GM12878 (cell line): ENCODE results near the gene ADORA2B. TPM values are rescaled to one million over a fixed set of nuclear protein-coding genes. Genes with fewer than 3 reads are reported as not detected.
A peak's percentile ranks its signal among the peaks of the same experiment; 100 is the strongest.

Experiments used
- ATAC-seq: fragments of 200-7000 bp; cut with Tn5 transposase; 3 replicates; pipeline ENCODE4 v1.9.1; 2020; ENCODE audit warnings: mild to moderate bottlenecking, moderate library complexity
- BruUV-seq: library from RNA; stranded (reverse); fragments of 400-500 nt; replicated peaks from 2 replicates; lab custom pipeline; 2021; lab: Mats Ljungman, UMichigan
- CTCF ChIA-PET: fragments of 300-600 bp; sonication (Branson Sonifier 250); formaldehyde crosslinking; extraction: SDS; loops from one replicate; lab custom pipeline; 2021; ENCODE audit warnings: inconsistent platforms; lab: Yijun Ruan, JAX
- POLR2A ChIA-PET: fragments of 350-600 bp; formaldehyde crosslinking; extraction: SDS; loops from one replicate; lab custom pipeline; 2021; ENCODE audit warnings: inconsistent platforms; lab: Charles Lee
- RAD21 ChIA-PET: fragments of 300-600 bp; sonication (Branson Sonifier 250); formaldehyde crosslinking; loops from one replicate; lab custom pipeline; 2023; ENCODE audit warnings: antibody characterized with exemption; ENCODE audit not compliant: unreplicated experiment; lab: Charles Lee
- SMC1A ChIA-PET: fragments of 300-600 bp; sonication (Branson Sonifier 250); formaldehyde crosslinking; loops from one replicate; lab custom pipeline; 2023; ENCODE audit not compliant: unreplicated experiment, uncharacterized antibody; lab: Charles Lee
- DNase-seq: peaks from one replicate; pipeline ENCODE4 v3.0.0-alpha.2; 2011; ENCODE audit warnings: low read depth, low spot score
- FAIRE-seq: peaks from 3 replicates; lab custom pipeline; 2011; peaks lifted over from hg19 to GRCh38; lab: Jason Lieb, UNC
- H2AFZ ChIP-seq: 2 replicates; pipeline ENCODE4 v1.6.0; 2011; ENCODE audit warnings: low read depth, low read length, control low read depth; ENCODE audit not compliant: control insufficient read depth
- H3K27ac ChIP-seq: 2 replicates; pipeline ENCODE4 v1.5.1; 2011; ENCODE audit warnings: control low read depth; ENCODE audit not compliant: control insufficient read depth, insufficient read depth
- H3K27me3 ChIP-seq, 2 experiments: replicated peaks in 1 of 2; 2 replicates each; pipeline versions ENCODE4 v1.6.0 to v1.6.1; 2011; ENCODE audit warnings: low read length in 1 of 2; ENCODE audit not compliant: control insufficient read depth in 2 of 2, insufficient read depth in 2 of 2
- H3K36me3 ChIP-seq, 2 experiments: 2 replicates each; pipeline ENCODE4 v1.5.1; 2011; ENCODE audit warnings: low read length in 1 of 2; ENCODE audit not compliant: control insufficient read depth in 2 of 2, insufficient read depth in 2 of 2
- H3K4me1 ChIP-seq: 2 replicates; pipeline ENCODE4 v1.6.1; 2011; ENCODE audit warnings: mild to moderate bottlenecking, low read length, moderate library complexity, mixed read lengths; ENCODE audit not compliant: control insufficient read depth, insufficient read depth
- H3K4me2 ChIP-seq: 2 replicates; pipeline ENCODE4 v1.6.0; 2011; ENCODE audit warnings: control low read depth; ENCODE audit not compliant: control insufficient read depth, insufficient read depth
- H3K4me3 ChIP-seq: fragments of 200-600 bp; sonication (generic); 2 replicates; pipeline ENCODE4 v1.5.1; 2016
- H3K79me2 ChIP-seq: 2 replicates; pipeline ENCODE4 v1.6.0; 2011; ENCODE audit warnings: low read length; ENCODE audit not compliant: control insufficient read depth, insufficient read depth
- H3K9ac ChIP-seq: 2 replicates; pipeline ENCODE4 v1.8.0; 2011; ENCODE audit warnings: low read length, control low read depth, mixed read lengths; ENCODE audit not compliant: control insufficient read depth, insufficient read depth
- H3K9me3 ChIP-seq: replicated peaks from 3 replicates; pipeline ENCODE4 v1.5.1; 2011; ENCODE audit warnings: mild to moderate bottlenecking, low read length; ENCODE audit not compliant: control insufficient read depth, insufficient read depth
- H4K20me1 ChIP-seq: 2 replicates; pipeline ENCODE4 v1.6.0; 2011; ENCODE audit not compliant: control insufficient read depth, insufficient read depth
- CEBPB ChIP-seq, 2 experiments: fragments of 150-350 bp in 1 of 2; IDR thresholded peaks; 2 replicates each; pipeline ENCODE4 v1.6.1; 2012 to 2014; ENCODE audit warnings: low read depth in 2 of 2, low read length in 2 of 2, borderline replicate concordance in 1 of 2, inconsistent platforms in 1 of 2
- EP300 ChIP-seq, 2 experiments: fragments of 150-350 bp in 1 of 2; IDR thresholded peaks; 2 replicates each; pipeline ENCODE4 v1.6.1; 2011 to 2012; ENCODE audit warnings: low read depth in 2 of 2, low read length in 2 of 2, borderline replicate concordance in 1 of 2, improper control_type of control experiment in 1 of 2, inconsistent platforms in 1 of 2; ENCODE audit not compliant: control insufficient read depth in 1 of 2
- LARP7 ChIP-seq: fragments of 450-650 bp; IDR thresholded peaks from 2 replicates; pipeline ENCODE4 v1.6.1; 2017; ENCODE audit warnings: mild to moderate bottlenecking
- RELB ChIP-seq: fragments of 450-650 bp; IDR thresholded peaks from 2 replicates; pipeline ENCODE4 v1.6.1; 2017; ENCODE audit warnings: low read depth, mild to moderate bottlenecking, moderate library complexity
- SMC3 ChIP-seq: IDR thresholded peaks from 2 replicates; pipeline ENCODE4 v1.6.1; 2011; ENCODE audit warnings: low read length, improper control_type of control experiment, borderline replicate concordance
- USF1 ChIP-seq: IDR thresholded peaks from 2 replicates; pipeline ENCODE4 v1.6.1; 2011; ENCODE audit warnings: borderline replicate concordance, low read depth, mild to moderate bottlenecking, moderate library complexity, mixed read lengths, low read length; ENCODE audit not compliant: insufficient read depth; ENCODE audit errors: extremely low read length
- WGBS: methylation state at CpG from one replicate; pipeline ENCODE4 v1.1.6; 2016; ENCODE audit warnings: low lambda C conversion rate; ENCODE audit not compliant: insufficient replicate concordance, insufficient coverage; ENCODE audit errors: missing lambda C conversion rate; 5-methylcytosine and 5-hydroxymethylcytosine counted together
- in situ Hi-C: fragments of 300-500 bp; cut with MboI; formaldehyde crosslinking; loops from 9 replicates; pipeline ENCODE4 v1.14.3; 2018; ENCODE audit warnings: mixed read lengths
- intact Hi-C: fragments of 100-400 bp; cut with micrococcal nuclease; formaldehyde crosslinking; loops from one replicate; pipeline ENCODE4 v1.14.2; 2022; ENCODE audit not compliant: unreplicated experiment
- polyA plus RNA-seq, 11 experiments: library from polyadenylated mRNA; depleted of rRNA in 4 of 11; unstranded in 6 of 11; stranded (reverse) in 5 of 11; fragments of >200 nt; fragmentation: Nextera tagmentation in 4 of 11; fragmentation: Illumina TruSeq in 1 of 11; extraction: Ambion mirVana in 4 of 11; extraction: Trizol in 1 of 11; gene quantifications; 1 replicate in 1 of 11; 2 replicates in 10 of 11; pipeline versions ENCODE4 v1.2.1 to v1.2.3, GENCODE V29; 2011 to 2016; ENCODE audit warnings: inconsistent platforms in 2 of 11, missing spikeins in 2 of 11, low read depth in 1 of 11
- total RNA-seq, 4 experiments: library from RNA; depleted of rRNA in 3 of 4; stranded (reverse); fragments of >200 nt in 3 of 4; fragmentation: Illumina TruSeq in 1 of 4; extraction: Trizol in 1 of 4; gene quantifications; 2 replicates each; pipeline versions ENCODE4 v1.2.1 to v1.2.3, GENCODE V29; 2013 to 2021

Gene ADORA2B
- total and polyA plus RNA-seq, 10 of the 15 experiments (the other 5 are each of a cell fraction or from before 2014, with no cell fraction given), result 0.05 to 0.42 (median 0.17) TPM

- TF ChIP-seq RELB, result no peak
- TF ChIP-seq EP300 (IDR thresholded peaks at IDR 0.05; ENCODE audit: borderline replicate concordance in 1 of 2, control insufficient read depth in 1 of 2, low read depth in 2 of 2, low read length in 2 of 2), result no peak
- TF ChIP-seq SMC3, result no peak
- TF ChIP-seq USF1, result no peak
- TF ChIP-seq, all 136 proteins: peak for 0
Measured at GRCh38 chr17:15981646-15982580, 37.0 kb downstream of the ADORA2B start (continued).

GRCh38 chr17:15996322-15996721, 51.4 kb downstream of the ADORA2B start:
- RAD21 ChIA-PET, result interaction anchor here (0.6 to 1.3 kb wide), 2 partner anchors 26 to 1047 kb away, joined by 3 read pairs; no protein-coding TSS in a partner anchor
- Histone ChIP-seq H3K4me2 (no peak overlapping the region), H2AFZ (no peak overlapping the region), H4K20me1 (no peaks in the 10 kb centered on the region), H3K4me3 (no peak overlapping the region), H3K4me1 (peaks cover 11% of the 10 kb centered on the region; the same call in 1 of the 2 replicates), H3K79me2 (peaks cover 14% of the 10 kb centered on the region), H3K9me3 (no peaks in the 10 kb centered on the region; the same call in 2 of the 3 replicates), H3K36me3 (no peaks in the 10 kb centered on the region), H3K27ac (no peak overlapping the region), H3K27me3 (no peaks in the 10 kb centered on the region), H3K9ac (no peak overlapping the region)
- FAIRE-seq (no peak), ATAC-seq (no peak), DNase-seq (no peak)
- intact Hi-C loops, result no loop called here
- TF ChIP-seq CEBPB (IDR thresholded peaks at IDR 0.05; ENCODE audit: borderline replicate concordance in 1 of 2, low read depth in 2 of 2, low read length in 2 of 2) (peak in 1 of 2 experiments; percentile 37; a peak in 1 of 4 replicates), LARP7 (no peak)
- WGBS, result 73% methylated on average over 6 of the region's 6 CpGs
- in situ Hi-C loops, result loop anchor here (5.0 to 25.0 kb wide), 3 partner anchors 169 to 734 kb away; partner anchors contain the start of genes PMP22 and TVP23C
- BruUV-seq, result no TSS peak
- POLR2A ChIA-PET, result interaction anchor here (0.6 kb wide), 1 partner anchor 501 kb away, joined by 6 read pairs; no protein-coding TSS in a partner anchor
- CTCF ChIA-PET, result interaction anchor here (0.6 to 2.1 kb wide), 3 partner anchors 31 to 221 kb away, joined by 3 to 10 read pairs (median 5); partner anchors contain the start of gene PIGL
- SMC1A ChIA-PET, result interaction anchor here (0.6 kb wide), 2 partner anchors 133 to 522 kb away, joined by 3 to 4 read pairs; no protein-coding TSS in a partner anchor
